ENCODE measurements around the gene VPS37B. TPM values are rescaled to one million over a fixed set of nuclear protein-coding genes. Genes with fewer than 3 reads are reported as not detected.
A peak's percentile ranks its signal among the peaks of the same experiment; 100 is the strongest.

VPS37B gene
- total and polyA plus RNA-seq, 2 experiments from 2014 or later: 31.7 to 47.3 TPM

DNA sequence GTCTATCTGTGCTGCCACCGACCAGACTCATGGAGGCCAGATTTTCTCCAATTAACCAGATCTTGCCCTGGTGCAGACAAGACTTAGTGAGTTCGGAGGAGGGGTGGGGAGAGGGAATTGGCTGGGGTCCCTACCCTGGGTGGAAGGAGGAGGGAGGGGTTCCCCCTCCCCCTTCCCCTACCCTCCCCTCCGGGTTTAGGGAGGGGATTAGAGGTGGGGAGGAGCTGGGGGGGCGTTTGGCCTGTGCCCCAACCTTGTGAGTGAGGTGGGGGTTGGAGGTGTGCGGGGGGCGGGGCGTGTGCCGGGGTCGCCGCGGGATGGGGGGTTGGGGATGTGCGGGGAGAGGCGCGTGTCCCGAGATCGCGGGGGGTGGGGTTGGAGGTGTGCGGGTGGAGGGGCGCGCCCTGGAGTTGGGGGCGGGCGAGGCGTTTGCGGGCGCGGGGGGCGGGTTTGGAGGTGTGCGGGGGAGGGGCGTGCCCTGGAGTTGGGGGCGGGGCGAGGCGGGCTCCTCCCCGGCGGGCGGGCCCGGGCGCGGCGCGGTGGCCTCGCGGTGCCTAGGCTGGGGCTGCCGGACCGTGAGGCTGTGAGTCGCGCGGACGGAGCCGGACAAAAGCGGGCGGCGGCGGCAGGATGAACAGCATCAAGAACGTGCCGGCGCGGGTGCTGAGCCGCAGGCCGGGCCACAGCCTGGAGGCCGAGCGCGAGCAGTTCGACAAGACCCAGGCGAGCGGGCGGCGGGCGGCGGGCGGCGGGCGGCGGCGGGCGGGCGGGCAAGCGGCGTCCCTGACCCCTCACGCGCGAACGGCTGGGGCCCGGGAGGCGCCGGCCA is 60.8 kb downstream of the VPS37B start, which contains the start of gene HIP1R:
Gene HIP1R, plus strand, starts transcription at position 537 of the 829 bp plus-strand sequence. Its CDS starts 94 bp downstream, at position 631.
- H3K27me3 ChIP-seq: peaks cover 26% of the 10 kb centered on the region
- peak within 1 kb of the TSS; percentile 15 for H3K27ac ChIP-seq
- no peaks in the 10 kb centered on the region for H3K36me3 ChIP-seq
- H3K9me3 ChIP-seq (ENCODE audit: low read depth): no peaks in the 10 kb centered on the region
- no peaks in the 10 kb centered on the region for H3K4me1 ChIP-seq (ENCODE audit: low read depth)
- TF ChIP-seq, protein P1, sequence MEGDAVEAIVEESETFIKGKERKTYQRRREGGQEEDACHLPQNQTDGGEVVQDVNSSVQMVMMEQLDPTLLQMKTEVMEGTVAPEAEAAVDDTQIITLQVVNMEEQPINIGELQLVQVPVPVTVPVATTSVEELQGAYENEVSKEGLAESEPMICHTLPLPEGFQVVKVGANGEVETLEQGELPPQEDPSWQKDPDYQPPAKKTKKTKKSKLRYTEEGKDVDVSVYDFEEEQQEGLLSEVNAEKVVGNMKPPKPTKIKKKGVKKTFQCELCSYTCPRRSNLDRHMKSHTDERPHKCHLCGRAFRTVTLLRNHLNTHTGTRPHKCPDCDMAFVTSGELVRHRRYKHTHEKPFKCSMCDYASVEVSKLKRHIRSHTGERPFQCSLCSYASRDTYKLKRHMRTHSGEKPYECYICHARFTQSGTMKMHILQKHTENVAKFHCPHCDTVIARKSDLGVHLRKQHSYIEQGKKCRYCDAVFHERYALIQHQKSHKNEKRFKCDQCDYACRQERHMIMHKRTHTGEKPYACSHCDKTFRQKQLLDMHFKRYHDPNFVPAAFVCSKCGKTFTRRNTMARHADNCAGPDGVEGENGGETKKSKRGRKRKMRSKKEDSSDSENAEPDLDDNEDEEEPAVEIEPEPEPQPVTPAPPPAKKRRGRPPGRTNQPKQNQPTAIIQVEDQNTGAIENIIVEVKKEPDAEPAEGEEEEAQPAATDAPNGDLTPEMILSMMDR (IDR thresholded peaks at IDR 0.05; ENCODE audit: low read depth, low read length): no peak
- peak within 1 kb of the TSS; percentile 70 for H3K4me3 ChIP-seq
- DNase-seq (ENCODE audit: low read depth in 1 of 2, low spot score in 1 of 2): peak; percentile 9 to 68

DNA sequence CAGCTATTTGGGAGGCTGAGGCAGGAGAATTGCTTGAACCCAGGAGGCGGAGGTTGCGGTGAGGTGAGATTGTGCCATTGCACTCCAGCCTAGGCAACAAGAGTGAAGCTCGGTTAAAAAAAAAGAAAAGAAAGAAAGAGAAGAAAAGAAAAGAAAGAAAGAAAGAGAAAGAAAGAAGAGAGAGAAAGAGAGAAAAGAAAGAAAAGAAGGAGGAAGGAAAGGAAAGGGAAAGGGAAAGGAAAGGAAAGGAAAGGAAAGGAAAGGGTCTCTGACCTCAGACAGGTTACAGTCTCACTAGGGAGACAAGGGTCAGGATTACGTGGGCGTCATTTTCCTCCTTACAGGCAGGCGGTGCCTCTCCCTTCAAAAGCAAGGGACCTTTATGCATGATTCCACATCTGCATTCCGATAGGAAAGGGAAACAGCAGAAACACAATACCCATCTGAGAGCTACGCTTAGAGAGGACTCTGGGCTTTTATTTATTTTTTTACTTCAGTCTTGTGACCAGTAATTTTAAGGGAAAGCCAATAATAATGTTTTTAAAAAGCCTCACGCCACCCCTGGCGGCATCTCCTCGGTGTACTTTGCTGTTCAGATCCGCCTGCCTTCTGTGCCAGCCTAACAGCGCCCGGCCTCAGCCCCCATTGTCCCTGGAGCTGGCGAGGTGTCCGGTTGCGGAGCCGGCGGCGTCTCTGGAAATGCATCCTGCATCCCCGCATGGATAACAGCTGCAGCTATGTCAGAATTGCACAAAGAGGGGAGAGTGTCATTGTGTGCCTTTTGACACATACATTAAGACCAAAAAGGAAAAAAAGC is 61.6 kb downstream of the VPS37B start:
- Histone ChIP-seq H3K27me3 (peaks cover 23% of the 10 kb centered on the region), H3K36me3 (no peaks in the 10 kb centered on the region), H3K4me3 (peak overlapping the region; percentile 70), H3K4me1 (ENCODE audit: low read depth) (peaks cover under 1% of the 10 kb centered on the region), H3K9me3 (ENCODE audit: low read depth) (no peaks in the 10 kb centered on the region), H3K27ac (peak overlapping the region; percentile 15)
- peak; percentile 53 to 65 for DNase-seq (ENCODE audit: low read depth in 1 of 2, low spot score in 1 of 2)
- TF ChIP-seq, protein P1 (IDR thresholded peaks at IDR 0.05; ENCODE audit: low read depth, low read length): no peak

DNA sequence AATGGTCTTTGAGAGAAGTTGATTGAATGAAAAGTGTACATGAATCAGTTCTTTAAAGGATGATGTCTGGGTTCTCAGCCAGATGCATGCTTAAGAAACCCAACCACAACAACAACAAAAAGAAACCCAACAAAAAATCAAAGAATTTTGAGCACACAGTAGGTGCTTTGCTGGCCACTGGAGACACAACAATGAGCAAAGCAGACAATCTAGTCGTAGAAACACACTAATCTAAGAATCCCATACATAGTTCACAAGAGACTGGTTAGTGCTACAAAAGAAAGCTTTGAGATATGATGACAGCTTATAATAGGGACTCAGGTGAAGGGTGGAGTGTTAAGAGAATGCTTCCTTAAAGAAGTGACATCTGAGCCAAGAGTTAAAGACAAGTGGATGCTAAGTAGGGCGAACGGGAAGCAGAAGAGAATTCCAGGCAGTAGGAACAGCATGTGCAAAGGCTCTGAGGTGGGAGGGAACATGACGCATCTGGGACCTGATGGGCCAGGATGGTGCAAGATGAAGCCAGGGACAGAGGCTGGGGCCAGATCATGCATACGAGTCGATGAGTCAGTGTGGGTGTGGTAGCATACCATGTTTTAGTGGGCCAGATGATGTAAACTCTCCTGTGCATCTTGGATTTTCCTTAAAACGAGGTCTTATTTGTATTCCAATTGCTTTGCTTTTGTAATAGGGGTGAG is 65.3 kb downstream of the VPS37B start:
- H3K4me3 ChIP-seq: no peak overlapping the region
- no peaks in the 10 kb centered on the region for H3K36me3 ChIP-seq
- H3K27me3 ChIP-seq: peaks cover 28% of the 10 kb centered on the region
- DNase-seq (ENCODE audit: low read depth in 1 of 2, low spot score in 1 of 2): peak in 1 of 2 donors; percentile 75
- no peak overlapping the region for H3K27ac ChIP-seq
- TF ChIP-seq, protein P1 (IDR thresholded peaks at IDR 0.05; ENCODE audit: low read depth, low read length): no peak
- peaks cover 8% of the 10 kb centered on the region for H3K4me1 ChIP-seq (ENCODE audit: low read depth)
- no peaks in the 10 kb centered on the region for H3K9me3 ChIP-seq (ENCODE audit: low read depth)

DNA sequence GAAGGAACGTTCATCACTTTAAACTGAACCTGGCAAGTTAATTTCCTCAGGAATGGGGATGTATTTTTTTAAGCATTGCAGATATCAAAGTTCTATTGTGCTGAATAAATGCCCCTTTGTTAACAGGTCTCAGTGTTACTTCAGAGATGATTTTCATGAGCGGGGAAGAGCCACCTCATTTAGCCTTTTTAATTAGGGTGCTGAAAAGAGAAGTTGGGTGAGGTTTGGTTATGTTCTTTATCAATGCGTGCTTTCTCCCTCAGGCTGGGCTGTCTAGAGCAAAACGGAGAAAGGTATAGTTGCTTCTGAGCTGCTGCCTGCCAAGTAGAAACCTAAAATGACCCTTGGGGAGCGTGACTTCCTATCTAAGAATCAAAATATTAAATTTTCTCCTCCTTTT is 68.7 kb downstream of the VPS37B start:
- no peak for DNase-seq (ENCODE audit: low read depth in 1 of 2, low spot score in 1 of 2)
- no peak overlapping the region for H3K4me3 ChIP-seq
- H3K36me3 ChIP-seq: no peaks in the 10 kb centered on the region
- H3K27ac ChIP-seq: no peak overlapping the region
- H3K4me1 ChIP-seq (ENCODE audit: low read depth): peaks cover 8% of the 10 kb centered on the region
- no peaks in the 10 kb centered on the region for H3K9me3 ChIP-seq (ENCODE audit: low read depth)
- H3K27me3 ChIP-seq: peaks cover 28% of the 10 kb centered on the region
- TF ChIP-seq, protein P1 (IDR thresholded peaks at IDR 0.05; ENCODE audit: low read depth, low read length): no peak
